ENCODE results near the gene PRR5L.

DNA sequence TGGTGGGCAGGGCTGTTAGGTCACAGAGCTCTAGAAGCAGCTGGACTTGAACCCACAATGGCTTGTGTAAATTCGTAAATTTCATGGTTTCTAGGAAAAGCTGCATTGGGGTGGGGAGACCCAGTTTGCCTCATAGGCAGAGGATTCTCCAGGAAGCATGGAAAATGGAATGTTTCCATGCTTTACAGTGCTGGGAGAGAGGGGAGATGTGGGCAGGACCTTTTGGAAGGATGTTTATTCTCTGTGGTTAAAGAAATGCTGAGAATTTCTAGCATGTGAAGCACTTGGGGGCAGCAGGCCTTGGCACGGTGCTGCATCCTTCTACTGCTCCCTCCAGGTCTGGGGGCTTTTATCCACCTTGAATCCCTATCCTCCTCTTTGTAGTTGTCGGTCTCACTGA lies 167.7 kb downstream of the PRR5L start:
- no peak for TF ChIP-seq POLR2A (IDR thresholded peaks at IDR 0.05)
- TF ChIP-seq, protein P1, sequence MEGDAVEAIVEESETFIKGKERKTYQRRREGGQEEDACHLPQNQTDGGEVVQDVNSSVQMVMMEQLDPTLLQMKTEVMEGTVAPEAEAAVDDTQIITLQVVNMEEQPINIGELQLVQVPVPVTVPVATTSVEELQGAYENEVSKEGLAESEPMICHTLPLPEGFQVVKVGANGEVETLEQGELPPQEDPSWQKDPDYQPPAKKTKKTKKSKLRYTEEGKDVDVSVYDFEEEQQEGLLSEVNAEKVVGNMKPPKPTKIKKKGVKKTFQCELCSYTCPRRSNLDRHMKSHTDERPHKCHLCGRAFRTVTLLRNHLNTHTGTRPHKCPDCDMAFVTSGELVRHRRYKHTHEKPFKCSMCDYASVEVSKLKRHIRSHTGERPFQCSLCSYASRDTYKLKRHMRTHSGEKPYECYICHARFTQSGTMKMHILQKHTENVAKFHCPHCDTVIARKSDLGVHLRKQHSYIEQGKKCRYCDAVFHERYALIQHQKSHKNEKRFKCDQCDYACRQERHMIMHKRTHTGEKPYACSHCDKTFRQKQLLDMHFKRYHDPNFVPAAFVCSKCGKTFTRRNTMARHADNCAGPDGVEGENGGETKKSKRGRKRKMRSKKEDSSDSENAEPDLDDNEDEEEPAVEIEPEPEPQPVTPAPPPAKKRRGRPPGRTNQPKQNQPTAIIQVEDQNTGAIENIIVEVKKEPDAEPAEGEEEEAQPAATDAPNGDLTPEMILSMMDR (IDR thresholded peaks at IDR 0.05), result no peak
- no peak for TF ChIP-seq POLR2AphosphoS5 (IDR thresholded peaks at IDR 0.05)
- no peak for TF ChIP-seq EP300 (IDR thresholded peaks at IDR 0.05)

Data from sigmoid colon (tissue), 4 donors.